ENCODE results near the gene GJD3. TPM values are rescaled to one million over a fixed set of nuclear protein-coding genes. Genes with fewer than 3 reads are reported as not detected.

Gene GJD3
- total RNA-seq, 2 experiments from 2014 or later: not detected

DNA sequence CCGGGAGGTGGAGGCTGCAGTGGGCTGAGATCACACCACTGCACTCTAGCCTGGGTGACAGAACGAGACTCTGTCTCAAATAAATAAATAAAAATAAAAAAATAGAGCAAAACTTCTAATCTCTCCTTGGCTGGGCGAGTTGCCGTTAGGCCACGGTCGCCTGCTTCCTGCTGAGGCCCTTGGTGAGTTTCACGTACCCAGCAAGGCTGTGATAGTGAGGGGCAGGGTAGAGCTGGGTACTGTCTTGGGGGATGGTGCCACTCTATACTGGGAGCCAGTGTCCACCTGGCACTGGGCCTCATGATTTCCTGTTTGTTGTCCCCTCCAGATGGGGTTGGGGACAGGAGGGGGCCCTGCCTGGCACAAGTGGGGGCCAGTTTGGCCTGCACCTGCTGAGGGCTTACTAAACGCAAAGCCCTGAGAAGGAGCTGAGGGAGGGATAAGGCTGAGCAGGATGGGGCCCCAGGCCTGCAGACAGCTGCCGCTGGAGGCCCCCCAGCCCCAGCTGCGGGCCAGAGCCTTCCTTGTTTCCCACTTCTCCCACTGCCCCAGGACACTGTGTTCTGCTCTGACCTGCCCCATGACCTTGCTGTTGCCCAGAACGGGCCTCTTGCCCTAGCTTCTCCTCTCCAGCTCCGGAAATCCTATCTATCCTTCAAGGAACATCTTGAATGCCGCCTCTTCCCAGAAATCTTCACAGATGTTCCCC is 25.4 kb downstream of the GJD3 start:
- peaks cover 24% of the 10 kb centered on the region for H3K36me3 ChIP-seq (ENCODE audit: insufficient read depth, low read length)
- ChIA-PET POLR2A (interaction anchor here (0.6 to 11.2 kb wide), 5 partner anchors 12 to 64 kb away, joined by 3 to 117 read pairs (median 4); no protein-coding TSS in a partner anchor), CTCF (interaction anchor here (0.7 to 1.3 kb wide), 3 partner anchors 13 to 72 kb away, joined by 3 read pairs; no protein-coding TSS in a partner anchor)
- peaks cover 45% of the 10 kb centered on the region for H3K36me3 Mint-ChIP-seq (ENCODE audit: low read depth)
- TF ChIP-seq, protein P1, sequence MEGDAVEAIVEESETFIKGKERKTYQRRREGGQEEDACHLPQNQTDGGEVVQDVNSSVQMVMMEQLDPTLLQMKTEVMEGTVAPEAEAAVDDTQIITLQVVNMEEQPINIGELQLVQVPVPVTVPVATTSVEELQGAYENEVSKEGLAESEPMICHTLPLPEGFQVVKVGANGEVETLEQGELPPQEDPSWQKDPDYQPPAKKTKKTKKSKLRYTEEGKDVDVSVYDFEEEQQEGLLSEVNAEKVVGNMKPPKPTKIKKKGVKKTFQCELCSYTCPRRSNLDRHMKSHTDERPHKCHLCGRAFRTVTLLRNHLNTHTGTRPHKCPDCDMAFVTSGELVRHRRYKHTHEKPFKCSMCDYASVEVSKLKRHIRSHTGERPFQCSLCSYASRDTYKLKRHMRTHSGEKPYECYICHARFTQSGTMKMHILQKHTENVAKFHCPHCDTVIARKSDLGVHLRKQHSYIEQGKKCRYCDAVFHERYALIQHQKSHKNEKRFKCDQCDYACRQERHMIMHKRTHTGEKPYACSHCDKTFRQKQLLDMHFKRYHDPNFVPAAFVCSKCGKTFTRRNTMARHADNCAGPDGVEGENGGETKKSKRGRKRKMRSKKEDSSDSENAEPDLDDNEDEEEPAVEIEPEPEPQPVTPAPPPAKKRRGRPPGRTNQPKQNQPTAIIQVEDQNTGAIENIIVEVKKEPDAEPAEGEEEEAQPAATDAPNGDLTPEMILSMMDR (IDR thresholded peaks at IDR 0.05): no peak
- peaks cover 67% of the 10 kb centered on the region for H3K4me1 Mint-ChIP-seq (ENCODE audit: low read depth)
- no peaks in the 10 kb centered on the region for H3K27me3 Mint-ChIP-seq
- intact Hi-C loops (cut with DNase I, micrococcal nuclease): no loop called here
- no peaks in the 10 kb centered on the region for H3K27me3 ChIP-seq (ENCODE audit: control insufficient read depth in 1 of 2, insufficient read depth in 2 of 2, low read length in 2 of 2)
- H3K4me3 ChIP-seq (ENCODE audit: low read length): no peak overlapping the region
- no peak for ATAC-seq (ENCODE audit: poor library complexity)
- peak overlapping the region; percentile 29 to 31 for H3K27ac ChIP-seq (ENCODE audit: low read depth in 1 of 2, low read length in 2 of 2)
- no peaks in the 10 kb centered on the region for H3K9me3 ChIP-seq (ENCODE audit: control insufficient read depth in 1 of 2, insufficient read depth in 1 of 2, low read length in 2 of 2)
- peak overlapping the region; percentile 93 for H3K27ac Mint-ChIP-seq
- H3K9me3 Mint-ChIP-seq: no peaks in the 10 kb centered on the region
- H3K4me1 ChIP-seq (ENCODE audit: insufficient read depth, low read length): peaks cover 83% of the 10 kb centered on the region
- H3K4me3 Mint-ChIP-seq: peak overlapping the region; percentile 83
- DNase-seq: no peak

DNA sequence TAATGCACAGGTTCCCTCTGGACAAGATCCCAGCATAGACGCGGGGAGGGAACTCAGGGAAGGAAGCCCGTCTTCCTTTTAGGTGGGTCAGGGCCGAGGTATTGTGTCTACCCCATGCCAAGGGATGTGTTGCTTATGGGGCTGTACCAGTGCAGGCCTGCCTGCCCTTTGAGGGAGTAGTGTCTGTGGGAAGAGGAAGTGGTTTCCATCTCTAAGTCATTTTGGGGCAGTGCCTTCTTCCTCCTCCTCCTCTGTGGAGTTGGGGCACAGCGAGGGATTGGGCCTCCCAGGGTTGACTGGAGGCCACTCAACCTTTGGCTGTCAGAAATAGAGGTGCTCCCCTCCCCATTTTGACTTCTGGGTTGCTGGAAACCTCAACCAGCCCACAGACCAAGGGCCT is 26.5 kb downstream of the GJD3 start:
- Mint-ChIP-seq H3K27ac (peak overlapping the region; percentile 93), H3K36me3 (ENCODE audit: low read depth) (peaks cover 51% of the 10 kb centered on the region), H3K9me3 (no peaks in the 10 kb centered on the region), H3K27me3 (no peaks in the 10 kb centered on the region), H3K4me1 (ENCODE audit: low read depth) (peaks cover 67% of the 10 kb centered on the region), H3K4me3 (no peak overlapping the region)
- H3K36me3 ChIP-seq (ENCODE audit: insufficient read depth, low read length): peaks cover 27% of the 10 kb centered on the region
- CTCF ChIA-PET: no interaction called here
- DNase-seq (peak in 2 of 14 experiments; percentile 26 to 49), ATAC-seq (ENCODE audit: poor library complexity) (no peak)
- H3K4me1 ChIP-seq (ENCODE audit: insufficient read depth, low read length): peaks cover 83% of the 10 kb centered on the region
- no peaks in the 10 kb centered on the region for H3K27me3 ChIP-seq (ENCODE audit: control insufficient read depth in 1 of 2, insufficient read depth in 2 of 2, low read length in 2 of 2)
- POLR2A ChIA-PET: interaction anchor here (2.3 to 11.2 kb wide), 2 partner anchors 11 to 17 kb away, joined by 12 to 117 read pairs; no protein-coding TSS in a partner anchor
- H3K9me3 ChIP-seq (ENCODE audit: control insufficient read depth in 1 of 2, insufficient read depth in 1 of 2, low read length in 2 of 2): no peaks in the 10 kb centered on the region
- peak overlapping the region; percentile 53 to 55 for H3K27ac ChIP-seq (ENCODE audit: low read depth in 1 of 2, low read length in 2 of 2)
- intact Hi-C loops (cut with DNase I, micrococcal nuclease): no loop called here
- no peak overlapping the region for H3K4me3 ChIP-seq (ENCODE audit: low read length)
- TF ChIP-seq, protein P1 (IDR thresholded peaks at IDR 0.05): no peak

DNA sequence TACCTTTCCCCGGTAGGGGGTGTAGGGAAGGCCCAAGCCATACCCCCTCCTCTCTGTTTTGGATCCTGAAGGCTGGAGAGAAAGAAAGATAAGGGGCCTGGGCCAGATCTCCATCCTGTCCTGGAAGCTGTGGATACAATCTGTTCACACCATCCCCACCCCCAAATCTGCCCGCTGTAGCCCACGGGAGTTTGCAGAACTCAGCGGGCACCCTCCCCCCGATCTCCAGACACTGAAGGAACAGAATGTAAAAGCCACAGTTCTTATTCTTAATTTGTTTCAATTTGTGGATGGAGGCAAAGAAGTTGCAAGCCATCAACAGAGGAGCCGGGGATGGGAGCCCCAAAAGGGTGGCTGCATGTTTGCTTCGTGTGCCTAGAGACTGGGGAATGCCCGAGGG is 27.2 kb downstream of the GJD3 start:
- H3K4me3 Mint-ChIP-seq: no peak overlapping the region
- peak overlapping the region; percentile 93 for H3K27ac Mint-ChIP-seq
- ChIA-PET POLR2A (interaction anchor here (1.2 to 1.4 kb wide), 2 partner anchors 11 to 12 kb away, joined by 4 read pairs; no protein-coding TSS in a partner anchor), CTCF (no interaction called here)
- H3K9me3 Mint-ChIP-seq: no peaks in the 10 kb centered on the region
- H3K4me1 Mint-ChIP-seq (ENCODE audit: low read depth): peaks cover 70% of the 10 kb centered on the region
- peaks cover 52% of the 10 kb centered on the region for H3K36me3 Mint-ChIP-seq (ENCODE audit: low read depth)
- H3K27me3 ChIP-seq (ENCODE audit: control insufficient read depth in 1 of 2, insufficient read depth in 2 of 2, low read length in 2 of 2): no peaks in the 10 kb centered on the region
- no peak overlapping the region for H3K4me3 ChIP-seq (ENCODE audit: low read length)
- intact Hi-C loops (cut with DNase I, micrococcal nuclease): no loop called here
- H3K27ac ChIP-seq (ENCODE audit: low read depth in 1 of 2, low read length in 2 of 2): peak overlapping the region; percentile 16 to 53
- no peaks in the 10 kb centered on the region for H3K9me3 ChIP-seq (ENCODE audit: control insufficient read depth in 1 of 2, insufficient read depth in 1 of 2, low read length in 2 of 2)
- TF ChIP-seq, protein P1 (IDR thresholded peaks at IDR 0.05): no peak
- H3K4me1 ChIP-seq (ENCODE audit: insufficient read depth, low read length): peaks cover 83% of the 10 kb centered on the region
- H3K36me3 ChIP-seq (ENCODE audit: insufficient read depth, low read length): peaks cover 29% of the 10 kb centered on the region
- ATAC-seq (ENCODE audit: poor library complexity) (no peak), DNase-seq (no peak)
- H3K27me3 Mint-ChIP-seq: no peaks in the 10 kb centered on the region

Measured in CD4-positive, alpha-beta T cell (primary cell).